Vagina (tissue), 2 donors: ENCODE data around the gene CRHR1. TPM values are rescaled to one million over a fixed set of nuclear protein-coding genes. Genes with fewer than 3 reads are reported as not detected.

Source experiments
- DNase-seq, 2 donors: peaks; one replicate each; pipeline ENCODE4 v3.0.0-alpha.2; 2017; ENCODE audit errors: extremely low spot score in 2 of 2
- H3K27ac ChIP-seq: fragments of 200-600 bp; sonication (generic); one replicate; pipeline ENCODE4 v1.5.1; 2019
- H3K27me3 ChIP-seq: fragments of 200-600 bp; sonication (generic); one replicate; pipeline ENCODE4 v1.5.1; 2019
- H3K36me3 ChIP-seq, 2 donors: fragments of 200-600 bp; sonication (generic); one replicate each; pipeline ENCODE4 v1.5.1; 2017 to 2019
- H3K4me1 ChIP-seq: fragments of 200-600 bp; sonication (generic); one replicate; pipeline ENCODE4 v1.5.1; 2019
- H3K4me3 ChIP-seq, 2 donors: fragments of 200-600 bp; sonication (generic); 1 replicate in 1 of 2; 2 replicates in 1 of 2; pipeline ENCODE4 v1.5.1; 2016 to 2019
- H3K9me3 ChIP-seq: fragments of 200-600 bp; sonication (generic); one replicate; pipeline ENCODE4 v1.5.1; 2019
- CTCF ChIP-seq, 3 experiments: fragments of 450-650 bp in 2 of 3; fragments of 200-600 bp in 1 of 3; sonication (generic) in 1 of 3; IDR thresholded peaks; one replicate each; pipeline ENCODE4 v1.5.1; 2017 to 2019; ENCODE audit warnings: antibody characterized with exemption in 3 of 3, mild to moderate bottlenecking in 2 of 3, moderate library complexity in 2 of 3
- POLR2A ChIP-seq, 2 donors: fragments of 450-650 bp; IDR thresholded peaks; one replicate each; pipeline ENCODE4 v1.6.1; 2017; ENCODE audit warnings: antibody characterized with exemption in 2 of 2, mild to moderate bottlenecking in 2 of 2, moderate library complexity in 2 of 2
- POLR2AphosphoS5 ChIP-seq, 2 donors: sonication (generic); formaldehyde crosslinking; IDR thresholded peaks; one replicate each; pipeline ENCODE4 v1.9.0; 2017; ENCODE audit warnings: antibody characterized with exemption in 2 of 2, mild to moderate bottlenecking in 2 of 2, low read depth in 1 of 2; ENCODE audit not compliant: insufficient read depth in 1 of 2
- intact Hi-C: fragments of 100-400 bp; cut with DNase I; formaldehyde crosslinking; loops from one replicate; pipeline ENCODE4 v1.15.1; 2023
- total RNA-seq: library from RNA; depleted of rRNA; stranded (reverse); fragments of >200 nt; gene quantifications from one replicate; pipeline ENCODE4 v1.2.3, GENCODE V29; 2016

CRHR1 gene
- total RNA-seq, 1 donor from 2014 or later = 4.2 TPM

- Histone ChIP-seq H3K4me1 (peaks cover 6% of the 10 kb centered on the region), H3K36me3 (no peaks in the 10 kb centered on the region), H3K27me3 (no peaks in the 10 kb centered on the region), H3K4me3 (no peak overlapping the region), H3K9me3 (no peaks in the 10 kb centered on the region), H3K27ac (no peak overlapping the region)
- intact Hi-C loops = no loop called here
- no peak for DNase-seq
- no peak for TF ChIP-seq POLR2A (IDR thresholded peaks at IDR 0.05)
- no peak for TF ChIP-seq POLR2AphosphoS5 (IDR thresholded peaks at IDR 0.05; ENCODE audit: insufficient read depth in 1 of 2, low read depth in 1 of 2)
- TF ChIP-seq CTCF (IDR thresholded peaks at IDR 0.05) = no peak
Observed at GRCh38 chr17:45776896-45777295, 7.2 kb upstream of the CRHR1 start.

- intact Hi-C loops = no loop called here
- H3K36me3 ChIP-seq = no peaks in the 10 kb centered on the region
- TF ChIP-seq POLR2A (IDR thresholded peaks at IDR 0.05) = no peak
- TF ChIP-seq CTCF (IDR thresholded peaks at IDR 0.05) = no peak
- TF ChIP-seq POLR2AphosphoS5 (IDR thresholded peaks at IDR 0.05; ENCODE audit: insufficient read depth in 1 of 2, low read depth in 1 of 2) = no peak
- no peak overlapping the region for H3K4me3 ChIP-seq
- H3K4me1 ChIP-seq = peaks cover 10% of the 10 kb centered on the region
- DNase-seq = no peak
- H3K9me3 ChIP-seq = no peaks in the 10 kb centered on the region
- no peak overlapping the region for H3K27ac ChIP-seq
- no peaks in the 10 kb centered on the region for H3K27me3 ChIP-seq
Observed at GRCh38 chr17:45777388-45777787, 6.7 kb upstream of the CRHR1 start.

GRCh38 chr17:45780921-45781320, 3.2 kb upstream of the CRHR1 start:
- TF ChIP-seq POLR2A (IDR thresholded peaks at IDR 0.05) = no peak
- TF ChIP-seq CTCF (IDR thresholded peaks at IDR 0.05) = no peak
- TF ChIP-seq POLR2AphosphoS5 (IDR thresholded peaks at IDR 0.05; ENCODE audit: insufficient read depth in 1 of 2, low read depth in 1 of 2) = no peak
- Histone ChIP-seq H3K4me3 (no peak overlapping the region), H3K27ac (peak overlapping the region; percentile 72), H3K9me3 (no peaks in the 10 kb centered on the region), H3K27me3 (no peaks in the 10 kb centered on the region), H3K36me3 (no peaks in the 10 kb centered on the region), H3K4me1 (peaks cover 40% of the 10 kb centered on the region)
- no peak for DNase-seq
- intact Hi-C loops = no loop called here

GRCh38 chr17:45782889-45783592, 1.1 kb upstream of the CRHR1 start:
- no peaks in the 10 kb centered on the region for H3K9me3 ChIP-seq
- no peak for DNase-seq
- peak overlapping the region; percentile 45 to 67 for H3K4me3 ChIP-seq
- peak overlapping the region; percentile 66 for H3K27ac ChIP-seq
- intact Hi-C loops = no loop called here
- H3K4me1 ChIP-seq = peaks cover 40% of the 10 kb centered on the region
- H3K27me3 ChIP-seq = no peaks in the 10 kb centered on the region
- peak in 1 of 3 experiments; percentile 27 for TF ChIP-seq CTCF (IDR thresholded peaks at IDR 0.05)
- no peak for TF ChIP-seq POLR2AphosphoS5 (IDR thresholded peaks at IDR 0.05; ENCODE audit: insufficient read depth in 1 of 2, low read depth in 1 of 2)
- H3K36me3 ChIP-seq = no peaks in the 10 kb centered on the region

- H3K9me3 ChIP-seq = no peaks in the 10 kb centered on the region
- TF ChIP-seq POLR2A (IDR thresholded peaks at IDR 0.05) (no peak), CTCF (IDR thresholded peaks at IDR 0.05) (no peak), POLR2AphosphoS5 (IDR thresholded peaks at IDR 0.05; ENCODE audit: insufficient read depth in 1 of 2, low read depth in 1 of 2) (peak in 1 of 2 donors; percentile 26)
- peak overlapping the region; percentile 45 to 67 for H3K4me3 ChIP-seq
- peak overlapping the region; percentile 66 for H3K27ac ChIP-seq
- no peak for DNase-seq
- intact Hi-C loops = no loop called here
- H3K36me3 ChIP-seq = no peaks in the 10 kb centered on the region
- peaks cover 40% of the 10 kb centered on the region for H3K4me1 ChIP-seq
- no peaks in the 10 kb centered on the region for H3K27me3 ChIP-seq
Observed at GRCh38 chr17:45783593-45784292, 377 bp upstream of the CRHR1 start.
